Fibroblast of skin of right biceps (primary cell): ENCODE data around the gene PRKCH.

Source experiments
- DNase-seq: peaks from one replicate; pipeline ENCODE4 v3.0.0-alpha.2; 2013

Gene PRKCH

GRCh38 chr14:61559641-61560201, 238.3 kb downstream of the PRKCH start:
- DNase-seq: no peak

DNA sequence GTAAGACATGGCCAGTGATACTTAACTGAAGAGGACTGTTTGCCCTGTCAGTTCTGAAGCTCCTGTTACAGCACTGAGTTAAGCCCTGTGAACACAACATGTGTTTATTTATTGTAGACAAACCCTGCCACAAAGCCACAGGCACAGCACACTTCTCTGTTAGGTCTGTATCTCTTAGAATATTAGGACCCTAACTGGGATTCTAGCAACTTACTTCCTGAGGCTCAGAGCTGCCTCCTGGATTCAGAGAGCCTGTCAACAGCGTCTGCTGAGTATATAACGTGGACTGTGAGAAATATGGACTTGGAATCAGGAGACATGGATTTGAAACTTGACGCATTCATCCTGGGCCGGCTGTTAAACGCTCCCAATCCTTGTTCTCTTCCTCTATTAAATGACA, 238.9 kb downstream of the PRKCH start:
- DNase-seq: peak; percentile 64

DNA sequence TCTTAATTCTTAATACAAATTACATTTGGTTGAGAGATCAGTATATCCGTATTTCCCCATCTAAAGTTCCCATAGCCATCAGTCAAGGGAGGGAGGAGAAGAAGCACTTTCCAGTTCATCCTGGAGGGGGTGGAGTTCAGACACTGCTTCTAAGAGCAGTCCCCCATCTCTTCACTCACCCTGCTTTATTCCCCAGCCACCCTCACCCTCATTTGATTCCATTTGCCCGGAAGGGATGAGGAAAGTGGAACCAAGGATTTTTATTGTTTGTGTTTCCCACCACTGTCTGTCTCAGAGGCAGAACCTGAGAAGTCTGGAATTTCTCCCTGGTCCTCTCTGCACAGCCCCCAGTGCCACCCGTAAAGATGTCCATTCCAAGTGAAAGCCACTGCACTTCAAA, 239.7 kb downstream of the PRKCH start:
- peak; percentile 89 for DNase-seq

- peak; percentile 100 for DNase-seq
Measured at GRCh38 chr14:61561657-61562276, 240.4 kb downstream of the PRKCH start.

DNA sequence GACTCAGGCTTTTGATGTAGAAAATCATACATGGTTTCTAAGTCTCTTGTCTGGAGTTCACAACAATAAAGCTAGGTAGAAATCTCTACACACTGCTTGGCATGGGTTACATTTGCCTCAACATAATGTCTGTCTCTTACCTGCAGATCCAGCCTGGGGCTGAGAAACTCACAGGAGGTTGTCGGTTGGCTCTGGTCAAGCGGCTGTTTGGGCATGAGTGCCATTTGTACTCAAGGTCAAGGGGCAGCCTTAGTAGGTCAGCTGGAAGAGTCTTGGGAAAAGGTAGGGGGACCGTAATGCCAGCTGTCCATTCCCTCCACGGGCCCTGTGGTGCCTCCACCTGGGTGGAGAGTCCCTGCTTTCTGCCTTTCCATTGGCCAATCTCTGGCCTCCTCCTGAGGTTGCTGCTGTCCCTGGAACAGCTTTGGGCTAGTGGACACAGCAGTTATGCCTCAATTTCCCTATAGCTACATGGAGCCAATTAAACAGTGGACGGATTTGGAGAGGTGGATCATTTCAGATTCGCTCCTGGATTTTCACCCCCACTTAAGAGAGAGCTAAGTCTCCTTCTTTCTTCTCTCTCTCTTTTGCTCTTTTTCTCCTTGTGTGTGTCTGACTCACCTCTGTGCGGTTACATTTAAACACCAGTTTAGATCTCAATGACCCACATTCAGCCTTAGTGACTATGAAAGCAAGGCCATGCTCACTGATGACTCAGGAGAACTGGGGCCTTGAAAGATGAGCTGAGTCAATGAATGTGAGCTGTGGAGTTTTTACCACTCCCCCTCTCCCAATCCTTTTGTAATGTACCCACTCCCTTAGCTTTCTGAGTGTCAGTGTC, 241.2 kb downstream of the PRKCH start:
- peak; percentile 100 for DNase-seq

GRCh38 chr14:61563162-61563511, 241.8 kb downstream of the PRKCH start:
- no peak for DNase-seq

- DNase-seq: no peak
Measured at GRCh38 chr14:61563880-61564617, 242.7 kb downstream of the PRKCH start.

DNA sequence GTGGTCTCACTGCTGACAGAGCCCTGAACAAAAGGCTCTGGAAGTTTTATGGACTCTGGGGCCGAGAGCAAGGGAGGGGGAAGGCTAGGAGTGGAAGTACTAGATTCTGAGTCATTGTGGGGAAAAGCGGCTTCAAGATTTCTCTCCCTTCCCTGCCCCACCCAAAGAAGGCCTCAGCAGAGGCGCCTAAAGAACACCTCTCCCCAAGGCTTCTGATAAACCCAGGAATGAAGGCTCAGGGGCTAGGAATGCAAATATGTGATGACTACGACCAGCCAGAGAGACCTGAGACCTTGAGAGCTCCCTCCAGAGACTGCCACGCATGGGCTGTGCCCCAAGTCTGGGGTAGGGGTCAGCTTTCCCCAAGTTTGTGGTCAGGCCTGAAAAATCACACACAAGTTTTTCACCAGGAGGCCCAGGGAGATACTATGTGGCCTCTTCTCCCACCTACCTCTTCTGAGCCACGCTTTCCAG, 243.3 kb downstream of the PRKCH start:
- DNase-seq: peak; percentile 100

DNA sequence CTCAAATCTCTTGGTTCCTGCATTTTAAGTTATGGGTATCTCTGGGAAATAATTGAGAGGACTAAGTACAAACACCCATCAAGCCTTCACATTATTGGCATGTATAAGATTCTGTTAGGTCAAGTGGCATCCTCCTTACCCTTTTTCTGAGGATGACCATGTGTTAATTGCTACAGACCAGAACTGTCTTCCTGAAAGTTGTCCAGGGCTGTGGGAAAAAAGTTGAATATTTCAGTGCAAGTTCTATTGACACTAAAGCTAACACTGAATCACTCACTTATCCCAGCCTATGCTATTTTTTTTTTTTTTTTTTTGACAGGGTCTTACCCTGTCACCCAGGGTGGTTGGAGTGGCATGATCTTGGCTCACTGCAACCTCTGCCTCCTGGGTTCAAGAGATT, 243.8 kb downstream of the PRKCH start:
- DNase-seq: peak; percentile 67

- DNase-seq: peak; percentile 96
Measured at GRCh38 chr14:61565836-61566536, 244.6 kb downstream of the PRKCH start.

DNA sequence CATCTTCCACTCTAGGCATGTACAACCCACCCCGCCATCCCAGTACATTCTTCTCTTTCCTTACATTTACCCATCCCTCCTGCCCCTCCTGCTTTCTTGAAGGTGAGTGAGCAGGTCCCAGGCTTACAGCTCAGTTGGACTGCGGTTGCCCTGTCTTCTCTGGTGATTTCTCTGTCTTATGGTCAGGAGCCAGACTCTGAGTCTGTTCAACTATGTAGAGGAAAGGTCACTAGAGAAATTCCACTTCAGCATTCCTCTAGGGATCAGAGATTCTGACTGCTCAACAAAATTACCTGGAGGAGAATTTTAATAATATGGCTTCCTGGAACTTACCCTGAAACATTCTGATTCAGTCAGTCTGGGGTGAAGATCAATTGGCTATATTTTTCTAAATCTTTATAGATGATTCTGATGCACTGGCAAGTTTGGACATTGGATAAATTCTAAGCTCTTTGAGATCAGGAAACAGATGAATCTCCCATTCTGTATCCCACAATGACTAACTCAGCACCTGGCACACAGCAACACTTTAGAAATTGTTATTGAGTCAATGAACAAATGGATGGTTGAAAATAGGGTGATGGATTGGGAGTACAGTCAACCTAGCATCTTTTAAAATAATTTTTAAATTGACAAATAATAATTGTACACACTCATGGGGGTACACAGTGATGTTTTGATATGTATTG, 245.3 kb downstream of the PRKCH start:
- DNase-seq: peak; percentile 78

DNA sequence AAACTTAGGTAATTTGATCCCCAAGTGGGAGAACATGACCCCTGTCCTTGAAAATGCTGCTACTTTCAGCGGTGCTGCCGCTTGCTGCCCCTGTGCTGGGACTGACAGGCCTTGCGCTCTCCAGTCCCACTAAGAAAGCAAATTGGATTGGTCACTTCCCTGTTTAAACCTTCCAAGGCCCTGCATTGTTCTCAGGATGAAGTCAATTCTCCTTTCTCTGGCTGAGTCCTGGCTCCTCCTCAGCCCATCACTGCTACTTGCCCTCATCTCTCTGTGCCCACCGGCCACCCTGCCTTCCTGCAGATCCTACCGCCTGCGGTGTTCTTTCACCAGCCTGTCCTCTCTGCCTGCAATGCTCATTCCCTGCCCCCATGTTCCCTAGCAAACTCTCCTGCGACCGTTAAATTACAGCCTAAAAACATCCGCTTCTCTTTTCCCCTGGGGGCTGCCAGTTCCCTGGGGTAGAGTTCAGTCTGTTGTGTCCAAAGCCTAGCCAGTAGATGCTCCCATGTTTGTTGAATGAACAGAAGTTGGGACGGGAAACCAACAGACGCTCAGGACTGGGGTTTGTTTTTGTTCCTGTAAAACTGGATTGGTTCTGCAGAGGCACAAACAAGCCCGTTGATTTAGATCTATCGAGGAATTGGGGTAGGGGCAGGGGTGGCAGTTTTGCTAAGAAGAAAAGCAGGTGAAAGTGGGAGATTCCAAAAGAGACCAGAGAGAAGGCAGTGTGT, 246.6 kb downstream of the PRKCH start:
- no peak for DNase-seq

GRCh38 chr14:61568572-61569011, 247.2 kb downstream of the PRKCH start:
- no peak for DNase-seq

DNA sequence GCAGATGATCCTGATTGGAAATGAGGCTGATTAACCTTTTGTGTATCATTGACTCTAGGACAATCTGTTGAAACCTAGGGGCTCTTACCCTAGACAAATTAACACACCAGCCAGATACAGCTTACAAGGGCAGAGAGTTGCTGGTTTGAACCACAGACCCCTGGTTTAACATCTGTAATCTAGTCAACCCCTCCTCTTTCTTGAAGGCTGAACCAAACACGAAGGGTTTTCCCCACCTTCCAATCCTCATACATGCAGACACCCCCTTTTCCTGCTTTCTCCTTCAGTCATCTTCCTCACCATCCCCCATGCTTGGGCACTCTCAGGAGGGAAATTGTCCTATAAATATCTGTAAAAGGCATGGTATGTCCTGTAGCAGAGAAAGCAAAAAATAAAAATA, 247.9 kb downstream of the PRKCH start:
- no peak for DNase-seq

DNA sequence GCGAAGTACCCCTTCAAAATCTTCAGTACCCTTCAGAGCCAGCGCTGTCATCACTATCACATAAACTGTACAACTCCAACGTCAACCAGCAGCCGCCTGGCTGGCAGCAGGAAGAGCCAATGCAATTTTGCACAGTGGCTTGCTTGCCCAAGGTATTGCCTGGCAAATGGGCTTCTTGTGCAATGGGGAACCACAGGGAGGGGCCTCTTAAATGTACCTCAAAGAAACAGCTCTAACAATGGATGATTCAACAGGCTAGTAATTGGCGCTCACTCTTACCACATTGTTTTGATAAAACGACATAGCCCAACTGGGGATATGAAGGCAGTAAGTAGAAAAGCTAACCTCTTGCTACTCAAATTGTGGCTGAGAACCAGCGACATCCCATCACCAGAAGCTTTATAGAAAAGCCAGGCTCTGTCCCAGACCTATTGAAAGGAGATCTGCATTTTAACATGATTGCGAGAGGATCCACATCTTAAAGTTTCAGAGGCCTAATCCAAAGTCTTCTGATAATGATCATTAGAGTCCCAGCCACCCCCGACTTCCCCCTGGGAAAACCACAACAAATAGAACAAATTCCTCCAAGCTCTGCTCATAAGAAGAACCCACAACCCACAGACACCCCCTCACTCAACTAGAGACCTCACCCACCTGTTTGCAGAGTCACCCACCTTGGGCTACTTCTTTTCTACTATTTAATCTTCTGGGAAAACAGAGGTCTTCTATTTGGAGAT, 248.6 kb downstream of the PRKCH start:
- DNase-seq: peak; percentile 89

DNA sequence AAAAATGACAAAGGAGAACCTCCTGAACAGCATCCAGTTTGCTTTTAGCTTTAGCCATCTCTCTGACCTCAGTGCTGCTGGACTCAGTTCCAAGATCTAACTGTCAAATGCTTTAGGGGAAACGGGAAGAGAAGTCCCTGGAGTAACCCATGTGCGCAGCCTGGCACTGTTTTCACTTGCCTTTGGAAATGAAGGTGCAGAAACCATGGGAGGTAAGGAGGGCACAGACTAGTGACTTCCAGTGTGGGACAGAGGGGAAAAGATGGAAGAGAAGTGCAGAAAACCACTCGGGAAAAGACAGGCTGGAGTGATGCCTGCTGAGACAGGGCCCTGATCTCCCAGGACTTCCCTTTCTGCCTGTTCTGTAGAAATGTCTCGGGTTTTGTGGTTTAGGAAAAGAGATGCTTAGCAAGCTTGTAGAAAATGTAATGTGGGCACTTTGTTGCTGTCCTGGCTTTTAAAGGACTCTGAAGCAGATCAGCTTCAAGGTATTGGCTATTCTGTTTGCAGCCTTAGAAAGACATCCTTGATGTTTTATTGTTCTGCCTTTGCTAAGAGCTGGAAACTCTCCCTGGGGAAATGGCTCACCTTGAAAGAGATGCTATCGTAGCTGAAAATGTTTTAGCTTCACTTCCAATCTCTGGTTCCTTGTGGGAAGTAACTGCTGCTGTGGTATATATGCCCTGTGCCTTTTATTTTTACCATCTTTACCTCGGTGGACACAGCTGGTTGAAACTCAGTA, 249.3 kb downstream of the PRKCH start:
- DNase-seq: peak; percentile 58

- no peak for DNase-seq
Measured at GRCh38 chr14:61571917-61572316, 250.5 kb downstream of the PRKCH start.

DNA sequence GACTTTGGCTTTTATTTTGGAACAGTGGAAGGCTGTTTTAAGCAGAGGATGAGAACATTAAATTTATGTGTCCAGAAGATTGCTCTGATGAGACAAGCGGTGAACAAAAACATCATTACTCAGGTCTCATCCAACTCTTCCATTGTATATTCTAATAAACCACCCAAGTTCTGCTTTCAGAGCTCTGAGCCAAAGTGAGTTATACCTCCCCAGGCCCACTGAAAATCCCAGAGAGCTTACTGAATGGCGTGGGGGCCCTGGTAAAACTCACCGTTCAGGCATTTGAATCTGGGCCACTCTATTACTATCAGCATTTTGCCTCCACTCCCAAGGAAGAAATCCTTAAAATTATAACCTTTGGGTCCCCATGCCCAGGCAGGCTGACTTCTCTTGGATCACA, 251.9 kb downstream of the PRKCH start:
- DNase-seq: peak; percentile 68

DNA sequence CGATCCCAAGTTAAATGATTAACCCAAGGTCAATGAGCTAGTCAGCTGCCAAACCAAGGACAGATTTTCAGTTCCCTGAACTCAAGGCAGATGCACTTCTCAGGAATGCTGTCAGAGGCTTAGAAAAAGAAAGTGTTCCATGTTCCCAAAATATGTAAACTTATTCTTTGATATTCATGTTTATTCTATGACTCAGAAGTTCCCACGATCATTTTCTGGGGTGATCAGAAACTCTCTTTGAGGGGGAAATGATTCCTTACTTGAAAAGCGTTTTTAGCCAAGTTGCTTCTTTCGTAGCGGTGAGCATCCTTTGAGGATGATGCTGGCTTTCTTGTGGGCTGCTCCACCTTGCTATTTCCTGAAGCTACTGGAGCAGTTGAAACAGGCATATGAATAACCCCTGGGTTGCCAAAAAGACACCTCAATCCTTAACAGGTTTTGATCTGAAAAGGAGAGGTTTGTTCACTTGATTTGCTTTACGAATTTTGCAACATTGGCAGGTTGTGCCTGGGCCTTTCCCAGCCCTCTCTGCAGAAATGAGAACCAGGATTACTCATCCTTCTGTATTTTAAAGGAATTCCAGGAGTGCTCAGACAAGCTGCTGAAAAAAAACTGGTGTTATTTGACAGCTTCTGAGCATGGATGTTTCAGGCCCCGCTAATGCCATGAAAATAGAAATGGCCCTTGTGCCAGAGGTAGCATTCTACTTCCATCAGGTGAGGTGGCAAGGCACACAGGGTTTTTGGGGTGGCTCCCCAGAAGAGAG, 252.6 kb downstream of the PRKCH start:
- peak; percentile 78 for DNase-seq
